ENCODE results near the gene KCTD19.

GRCh38 chr16:67248073-67248400 lies 78.5 kb downstream of the KCTD19 start:
- TF ChIP-seq GATA2 (IDR thresholded peaks at IDR 0.05; ENCODE audit: low read depth, low read length) (no peak), GATA3 (IDR thresholded peaks at IDR 0.05; ENCODE audit: low read depth, low read length) (no peak)

Data from SH-SY5Y (cell line).